NB4 (cell line): ENCODE results near the gene FBXL22.

Experiments
- DNase-seq: peaks from one replicate; pipeline ENCODE4 v3.0.0; 2010; ENCODE audit warnings: low read depth
- H3K4me3 ChIP-seq: one replicate; pipeline ENCODE4 v1.5.1; 2011; ENCODE audit warnings: mild to moderate bottlenecking, low read depth, low read length, moderate library complexity
- CTCF ChIP-seq: IDR thresholded peaks from one replicate; pipeline ENCODE4 v1.5.1; 2012; ENCODE audit warnings: low read depth, low read length
- MAX ChIP-seq: IDR thresholded peaks from 2 replicates; pipeline ENCODE4 v1.6.1; 2011; ENCODE audit warnings: low read depth, low read length
- MYC ChIP-seq: IDR thresholded peaks from 2 replicates; pipeline ENCODE4 v1.6.1; 2011; ENCODE audit warnings: low read depth, low read length
- POLR2A ChIP-seq: IDR thresholded peaks from 2 replicates; pipeline ENCODE4 v1.6.1; 2011; ENCODE audit warnings: mild to moderate bottlenecking; ENCODE audit not compliant: insufficient read length; ENCODE audit errors: extremely low read depth

Gene FBXL22

GRCh38 chr15:63602595-63602994 lies 5.4 kb downstream of the FBXL22 start:
- H3K4me3 ChIP-seq: no peak overlapping the region
- TF ChIP-seq CTCF: no peak
- no peak for TF ChIP-seq POLR2A
- no peak for TF ChIP-seq MAX
- no peak for TF ChIP-seq MYC
- DNase-seq: no peak

- no peak for TF ChIP-seq MYC
- no peak for TF ChIP-seq POLR2A
- TF ChIP-seq CTCF: no peak
- no peak for TF ChIP-seq MAX
- no peak overlapping the region for H3K4me3 ChIP-seq
- no peak for DNase-seq
These were observed 6.3 kb downstream of the FBXL22 start for GRCh38 chr15:63603516-63603915.

- DNase-seq: no peak
- H3K4me3 ChIP-seq: no peak overlapping the region
- no peak for TF ChIP-seq MAX
- no peak for TF ChIP-seq MYC
- TF ChIP-seq CTCF: no peak
- TF ChIP-seq POLR2A: no peak
These were observed 7.1 kb downstream of the FBXL22 start for GRCh38 chr15:63604281-63604680.

GRCh38 chr15:63605036-63605435 lies 7.8 kb downstream of the FBXL22 start:
- no peak for DNase-seq
- no peak for TF ChIP-seq MAX
- no peak for TF ChIP-seq CTCF
- no peak for TF ChIP-seq POLR2A
- TF ChIP-seq MYC: no peak
- H3K4me3 ChIP-seq: no peak overlapping the region

- TF ChIP-seq CTCF: no peak
- TF ChIP-seq MAX: peak; percentile 34; the same call in 1 of the 2 replicates
- DNase-seq: peak; percentile 52
- no peak overlapping the region for H3K4me3 ChIP-seq
These were observed 8.6 kb downstream of the FBXL22 start for GRCh38 chr15:63605816-63606215.

- TF ChIP-seq MAX (no peak), MYC (no peak), CTCF (no peak), POLR2A (no peak)
- no peak overlapping the region for H3K4me3 ChIP-seq
- no peak for DNase-seq
These were observed 9.1 kb downstream of the FBXL22 start for GRCh38 chr15:63606308-63606707.
